ENCODE results near the gene GALK2. TPM values are rescaled to one million over a fixed set of nuclear protein-coding genes. Genes with fewer than 3 reads are reported as not detected.

Gene GALK2
- total RNA-seq, 2 experiments from 2014 or later, result 11.5 to 11.9 TPM

DNA sequence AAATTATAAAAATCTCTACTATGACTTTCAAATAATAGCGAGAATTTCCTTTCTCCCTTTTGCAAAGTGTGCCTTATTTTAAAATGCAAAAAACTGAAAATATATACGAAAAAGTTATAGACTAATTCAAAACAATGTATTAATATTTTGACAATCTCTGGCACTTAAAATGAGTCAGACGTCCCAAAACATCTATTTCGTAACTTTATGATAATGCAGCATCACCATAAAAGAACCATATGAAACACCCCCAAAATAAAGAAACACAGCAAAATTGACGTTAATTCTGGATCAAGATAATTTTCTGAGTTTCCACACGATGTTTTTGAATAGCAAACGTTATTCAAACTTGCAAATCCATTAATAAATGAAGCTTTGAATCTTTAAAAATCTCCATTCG is 15.7 kb upstream of the GALK2 start:
- no peak for TF ChIP-seq CTCF (IDR thresholded peaks at IDR 0.05)
- H3K4me1 ChIP-seq (ENCODE audit: insufficient read depth, low read length), result peaks cover 14% of the 10 kb centered on the region
- intact Hi-C loops (cut with DNase I, micrococcal nuclease), result loop anchor here in 1 of 2 experiments (2.0 to 5.0 kb wide), 4 partner anchors 16 to 1268 kb away; partner anchors contain the start of genes CEP152, GALK2, SECISBP2L and USP8
- ChIA-PET CTCF (interaction anchor here (1.6 to 2.2 kb wide), 2 partner anchors 16 to 108 kb away, joined by 4 to 6 read pairs; partner anchors contain the start of genes GALK2 and SECISBP2L), POLR2A (interaction anchor here (1.9 to 3.3 kb wide), 4 partner anchors 15 to 343 kb away, joined by 23 to 71 read pairs (median 36); partner anchors contain the start of genes CEP152, EID1, GALK2 and SECISBP2L)
- no peaks in the 10 kb centered on the region for H3K27me3 ChIP-seq (ENCODE audit: control insufficient read depth in 1 of 2, insufficient read depth in 2 of 2, low read length in 2 of 2)
- ATAC-seq (ENCODE audit: poor library complexity) (no peak), DNase-seq (no peak)
- Mint-ChIP-seq H3K27ac (peak overlapping the region; percentile 95), H3K36me3 (ENCODE audit: low read depth) (peaks cover 18% of the 10 kb centered on the region), H3K27me3 (no peaks in the 10 kb centered on the region), H3K4me1 (ENCODE audit: low read depth) (peaks cover 74% of the 10 kb centered on the region), H3K4me3 (peak overlapping the region; percentile 98), H3K9me3 (no peaks in the 10 kb centered on the region)
- H3K9me3 ChIP-seq (ENCODE audit: control insufficient read depth in 1 of 2, insufficient read depth in 1 of 2, low read length in 2 of 2), result no peaks in the 10 kb centered on the region
- peak overlapping the region; percentile 89 for H3K4me3 ChIP-seq (ENCODE audit: low read length)
- H3K27ac ChIP-seq (ENCODE audit: low read depth in 1 of 2, low read length in 2 of 2), result no peak overlapping the region
- H3K36me3 ChIP-seq (ENCODE audit: insufficient read depth, low read length), result peaks cover 5% of the 10 kb centered on the region

DNA sequence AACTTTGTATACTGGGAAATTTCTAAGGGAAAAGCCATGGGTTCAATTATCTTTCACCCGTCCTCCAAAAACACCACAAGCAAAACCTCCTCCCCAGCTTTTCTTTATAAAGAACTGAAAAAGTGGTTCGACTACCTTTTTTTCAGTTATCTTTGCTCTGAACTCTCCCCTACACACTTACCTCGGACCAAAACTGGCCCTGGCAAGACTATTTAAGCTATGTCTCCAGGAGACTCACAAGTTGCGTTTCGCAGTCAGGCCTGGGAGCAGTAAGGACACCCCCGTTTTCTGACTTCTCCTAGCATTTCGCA is 15.3 kb upstream of the GALK2 start:
- no peak for DNase-seq
- H3K4me1 ChIP-seq (ENCODE audit: insufficient read depth, low read length), result peaks cover 14% of the 10 kb centered on the region
- peaks cover 71% of the 10 kb centered on the region for H3K4me1 Mint-ChIP-seq (ENCODE audit: low read depth)
- peak overlapping the region; percentile 95 for H3K27ac Mint-ChIP-seq
- peak overlapping the region; percentile 82 to 89 for H3K27ac ChIP-seq (ENCODE audit: low read depth in 1 of 2, low read length in 2 of 2)
- peak overlapping the region; percentile 89 for H3K4me3 ChIP-seq (ENCODE audit: low read length)
- H3K4me3 Mint-ChIP-seq, result peak overlapping the region; percentile 98
- no peaks in the 10 kb centered on the region for H3K27me3 Mint-ChIP-seq
- H3K36me3 Mint-ChIP-seq (ENCODE audit: low read depth), result peaks cover 17% of the 10 kb centered on the region
- ATAC-seq (ENCODE audit: poor library complexity), result no peak
- H3K36me3 ChIP-seq (ENCODE audit: insufficient read depth, low read length), result peaks cover 2% of the 10 kb centered on the region
- TF ChIP-seq CTCF (IDR thresholded peaks at IDR 0.05), result no peak
- ChIA-PET POLR2A (interaction anchor here (1.8 to 3.3 kb wide), 5 partner anchors 15 to 1200 kb away, joined by 23 to 71 read pairs (median 31); partner anchors contain the start of genes CEP152, EID1, GABPB1 and GALK2), CTCF (interaction anchor here (1.6 to 2.2 kb wide), 2 partner anchors 15 to 109 kb away, joined by 4 to 6 read pairs; partner anchors contain the start of genes GALK2 and SECISBP2L)
- no peaks in the 10 kb centered on the region for H3K27me3 ChIP-seq (ENCODE audit: control insufficient read depth in 1 of 2, insufficient read depth in 2 of 2, low read length in 2 of 2)
- H3K9me3 ChIP-seq (ENCODE audit: control insufficient read depth in 1 of 2, insufficient read depth in 1 of 2, low read length in 2 of 2), result no peaks in the 10 kb centered on the region
- H3K9me3 Mint-ChIP-seq, result no peaks in the 10 kb centered on the region
- intact Hi-C loops (cut with DNase I, micrococcal nuclease), result loop anchor here (1.0 to 5.0 kb wide), 12 partner anchors 16 to 1613 kb away; partner anchors contain the start of genes CEP152 (in 2 of the 2), GALK2 (in 2 of the 2), DTWD1 (in 1 of the 2) and DUT (in 1 of the 2)

DNA sequence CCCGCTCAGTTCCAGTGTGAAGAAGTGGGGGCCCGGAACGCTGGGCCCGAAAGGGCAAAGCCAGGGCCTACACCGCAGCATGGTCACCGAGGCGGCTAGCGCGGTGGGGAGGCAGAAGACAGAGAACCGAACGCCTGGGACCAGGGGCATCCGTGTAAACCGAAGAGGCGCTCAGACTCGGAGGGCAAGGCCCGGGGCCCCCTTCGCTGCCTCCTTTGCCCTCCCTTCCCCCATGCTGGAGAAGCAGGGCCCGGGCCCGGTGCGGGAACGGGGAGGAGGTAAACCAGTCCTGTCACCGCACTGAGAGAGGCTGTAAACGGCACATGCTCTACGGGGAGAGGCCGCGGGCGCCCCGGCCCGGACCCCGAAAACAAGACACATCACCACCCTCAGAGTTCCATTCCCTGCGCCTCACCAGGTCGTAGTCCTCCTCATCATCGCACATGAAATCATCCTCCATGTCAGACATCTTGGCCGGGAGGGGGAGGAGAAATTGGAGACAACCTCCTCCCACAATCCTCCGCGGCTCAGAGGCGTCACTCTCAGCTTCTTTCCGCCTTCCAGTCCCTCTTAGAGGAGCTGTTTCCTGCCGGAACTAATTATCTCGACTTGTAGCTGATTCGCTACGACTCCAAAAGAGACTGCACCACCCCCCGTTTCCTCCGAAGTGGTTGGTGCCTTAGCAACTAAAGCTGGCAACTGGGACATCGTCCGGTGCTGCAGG is 14.8 kb upstream of the GALK2 start, which contains the start of gene COPS2:
Gene COPS2, minus strand, starts transcription at position 490 of the 724 bp plus-strand sequence. Its CDS starts 21 bp downstream, at position 469.
- Mint-ChIP-seq H3K9me3 (no peaks in the 10 kb centered on the region), H3K36me3 (ENCODE audit: low read depth) (peaks cover 16% of the 10 kb centered on the region), H3K4me3 (peak within 1 kb of the TSS; percentile 98), H3K27me3 (no peaks in the 10 kb centered on the region), H3K27ac (peak within 1 kb of the TSS; percentile 95), H3K4me1 (ENCODE audit: low read depth) (peaks cover 68% of the 10 kb centered on the region)
- Histone ChIP-seq H3K27ac (ENCODE audit: low read depth in 1 of 2, low read length in 2 of 2) (peak within 1 kb of the TSS; percentile 82 to 89), H3K4me3 (ENCODE audit: low read length) (peak within 1 kb of the TSS; percentile 89), H3K4me1 (ENCODE audit: insufficient read depth, low read length) (peaks cover 14% of the 10 kb centered on the region), H3K9me3 (ENCODE audit: control insufficient read depth in 1 of 2, insufficient read depth in 1 of 2, low read length in 2 of 2) (no peaks in the 10 kb centered on the region), H3K36me3 (ENCODE audit: insufficient read depth, low read length) (peaks cover 2% of the 10 kb centered on the region), H3K27me3 (ENCODE audit: control insufficient read depth in 1 of 2, insufficient read depth in 2 of 2, low read length in 2 of 2) (no peaks in the 10 kb centered on the region)
- DNase-seq, result peak; percentile 84 to 97 (median 89)
- CTCF ChIA-PET, result interaction anchor here (0.8 to 2.2 kb wide), 3 partner anchors 10 to 109 kb away, joined by 3 to 6 read pairs (median 4); partner anchors contain the start of genes GALK2 and SECISBP2L
- ATAC-seq (ENCODE audit: poor library complexity), result peak; percentile 94
- POLR2A ChIA-PET, result interaction anchor here (0.6 to 3.3 kb wide), 24 partner anchors 9 to 1754 kb away, joined by 3 to 71 read pairs (median 4); partner anchors contain the start of genes CEP152, DTWD1, EID1 and FAM227B
- intact Hi-C loops (cut with DNase I, micrococcal nuclease), result loop anchor here (1.0 to 5.0 kb wide), 11 partner anchors 15 to 1612 kb away; partner anchors contain the start of genes CEP152 (in 2 of the 2), GALK2 (in 2 of the 2), DTWD1 (in 1 of the 2) and DUT (in 1 of the 2)
- TF ChIP-seq CTCF (IDR thresholded peaks at IDR 0.05), result no peak

All from CD4-positive, alpha-beta T cell (primary cell).